Aorta (tissue), 5 donors: Measurements from ENCODE around the gene CDHR5. TPM values are rescaled to one million over a fixed set of nuclear protein-coding genes. Genes with fewer than 3 reads are reported as not detected.
"Not testable (repeated sequence)": the region's sequence is repeated elsewhere in the genome, so short reads cannot be mapped to it uniquely, and the experiment has no call there.

Experiments
- ATAC-seq: fragments of 200-7000 bp; cut with Tn5 transposase; one replicate; pipeline ENCODE4 v1.9.1; 2022; ENCODE audit warnings: moderate library complexity; ENCODE audit not compliant: low FRiP score
- DNase-seq, 2 donors: peaks; one replicate each; pipeline ENCODE4 v3.0.0-alpha.2; 2020
- H3K27ac ChIP-seq, 2 donors: one replicate each; pipeline ENCODE4 v1.5.1; 2013; ENCODE audit warnings: low read length in 2 of 2, mild to moderate bottlenecking in 2 of 2, moderate library complexity in 2 of 2, control low read depth in 1 of 2, inconsistent platforms in 1 of 2, low read depth in 1 of 2
- H3K27me3 ChIP-seq, 2 donors: one replicate each; pipeline ENCODE4 v1.6.1; 2013; ENCODE audit warnings: control low read depth in 1 of 2, low read length in 1 of 2, mild to moderate bottlenecking in 1 of 2, moderate library complexity in 1 of 2; ENCODE audit not compliant: insufficient read depth in 2 of 2, control insufficient read depth in 1 of 2
- H3K36me3 ChIP-seq, 2 donors: one replicate each; pipeline ENCODE4 v1.6.1; 2013; ENCODE audit warnings: control low read depth in 1 of 2, low read length in 1 of 2, mild to moderate bottlenecking in 1 of 2; ENCODE audit not compliant: insufficient read depth in 2 of 2, control insufficient read depth in 1 of 2
- H3K4me1 ChIP-seq, 2 donors: one replicate each; pipeline ENCODE4 v1.6.1; 2013; ENCODE audit warnings: low read length in 2 of 2, control low read depth in 1 of 2, mild to moderate bottlenecking in 1 of 2, moderate library complexity in 1 of 2; ENCODE audit not compliant: insufficient read depth in 2 of 2, control insufficient read depth in 1 of 2
- H3K4me3 ChIP-seq, 2 donors: one replicate each; pipeline ENCODE4 v1.5.1; 2013; ENCODE audit warnings: low read length in 2 of 2, control low read depth in 1 of 2, mild to moderate bottlenecking in 1 of 2
- H3K9me3 ChIP-seq: one replicate; pipeline ENCODE4 v1.6.1; 2013; ENCODE audit warnings: mild to moderate bottlenecking, low read length; ENCODE audit not compliant: control insufficient read depth
- WGBS, 2 donors: extraction: QIAGEN DNeasy Blood & Tissue Kit; methylation state at CpG; one replicate each; pipeline ENCODE4 v1.1.7; 2013; 5-methylcytosine and 5-hydroxymethylcytosine counted together
- intact Hi-C, 2 donors: fragments of 100-400 bp; cut with DNase I; formaldehyde crosslinking; loops; one replicate each; pipeline versions ENCODE4 v1.14.2 to v1.15.0; 2022
- polyA plus RNA-seq, 2 donors: library from polyadenylated mRNA; stranded (reverse); fragments of 200-250 nt; gene quantifications; one replicate each; pipeline ENCODE4 v1.2.3, GENCODE V29; 2013
- total RNA-seq, 2 donors: library from RNA; stranded (reverse); fragmentation: NEBNext Ultra II Directional; extraction: Animal tissue kit (Norgen Biotek cat#: 25700); gene quantifications; one replicate each; pipeline ENCODE4 v1.2.1, GENCODE V29; 2021
- donor health status: healthy with polysubstance abuse.
- donor health status: Bipolar disorder and iron deficiency.
- donor health status: DM: no; HTN: no; CAD: no.
- donor health status: DM: no; HTN: no; CAD: no.
- donor health status: DM: yes; HTN: yes; CAD: no.

CDHR5 gene
- total and polyA plus RNA-seq, 4 donors = 0.79 to 39.8 TPM; not detected in 2

DNA sequence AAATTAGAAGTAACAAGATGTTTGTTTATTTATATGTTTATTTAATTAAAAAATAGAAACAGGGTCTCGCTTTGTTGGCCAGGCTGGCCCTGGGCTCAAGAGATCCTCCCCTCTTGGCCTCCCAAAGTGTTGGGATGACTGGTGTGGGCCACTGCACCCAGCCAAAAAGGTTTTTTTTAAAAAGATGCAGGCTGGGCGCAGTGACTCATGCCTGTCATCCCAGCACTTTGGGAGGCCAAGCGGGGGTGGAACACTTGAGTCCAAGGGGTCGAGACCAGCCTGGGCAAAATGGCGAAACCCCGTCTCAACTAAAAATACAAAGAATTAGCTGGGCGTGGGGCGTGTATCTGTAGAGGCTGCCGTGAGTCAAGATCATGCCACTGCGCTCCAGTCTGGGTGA is 25.7 kb upstream of the CDHR5 start:
- Histone ChIP-seq H3K4me1 (no peaks in the 10 kb centered on the region), H3K4me3 (no peak overlapping the region), H3K27ac (no peak overlapping the region), H3K36me3 (no peaks in the 10 kb centered on the region), H3K9me3 (no peaks in the 10 kb centered on the region), H3K27me3 (no peaks in the 10 kb centered on the region)
- ATAC-seq = no peak
- DNase-seq = no peak
- intact Hi-C loops = no loop called here
- WGBS, 2 donors = 90 to 91% methylated on average over 10 of the region's 10 CpGs

DNA sequence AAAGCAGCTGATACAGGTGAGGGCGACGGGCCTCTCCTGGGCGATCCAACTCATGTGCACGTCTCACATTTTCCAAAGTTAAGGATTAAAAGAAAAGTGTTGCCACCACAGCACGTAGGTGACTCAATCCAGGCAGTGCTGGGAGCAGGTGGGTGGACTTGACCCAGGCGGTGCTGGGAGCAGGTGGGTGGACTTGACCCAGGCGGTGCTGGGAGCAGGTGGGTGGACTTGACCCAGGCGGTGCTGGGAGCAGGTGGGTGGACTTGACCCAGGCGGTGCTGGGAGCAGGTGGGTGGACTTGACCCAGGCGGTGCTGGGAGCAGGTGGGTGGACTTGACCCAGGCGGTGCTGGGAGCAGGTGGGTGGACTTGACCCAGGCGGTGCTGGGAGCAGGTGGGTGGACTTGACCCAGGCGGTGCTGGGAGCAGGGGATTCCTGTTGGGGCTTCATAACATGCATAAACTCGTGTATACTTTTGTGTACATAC is 23.0 kb upstream of the CDHR5 start:
- H3K4me1 ChIP-seq, DNase-seq, H3K27me3 ChIP-seq, H3K36me3 ChIP-seq, H3K9me3 ChIP-seq, intact Hi-C loops, H3K27ac ChIP-seq, H3K4me3 ChIP-seq, ATAC-seq: not testable (repeated sequence)
- WGBS, 2 donors = 88 to 96% methylated on average over 9 to 10 of the region's 14 CpGs

DNA sequence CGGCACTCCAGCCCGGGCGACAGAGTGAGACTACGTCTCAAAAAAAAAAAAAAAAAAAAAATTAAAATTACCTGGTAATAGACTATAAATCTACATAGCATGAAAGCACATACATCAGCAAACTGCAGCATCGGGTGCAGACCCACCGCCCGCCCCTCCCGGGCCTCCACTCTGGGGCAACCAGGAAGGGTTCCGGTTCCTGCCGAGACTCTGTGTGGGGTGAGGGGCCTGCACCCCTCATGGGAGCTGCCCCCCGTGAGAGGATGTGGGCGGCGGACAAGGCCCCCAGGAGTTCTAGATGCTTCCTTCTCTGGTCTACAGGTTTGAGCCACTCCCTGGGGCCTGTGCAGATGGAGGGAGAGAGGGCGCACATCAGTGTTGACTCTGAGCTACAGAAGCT is 21.5 kb upstream of the CDHR5 start:
- WGBS, 2 donors = 81 to 90% methylated on average over 14 of the region's 14 CpGs
- Histone ChIP-seq H3K4me3 (no peak overlapping the region), H3K27me3 (no peaks in the 10 kb centered on the region), H3K36me3 (peaks cover 0 to 2% of the 10 kb centered on the region in 2 donors), H3K9me3 (no peaks in the 10 kb centered on the region), H3K27ac (no peak overlapping the region), H3K4me1 (no peaks in the 10 kb centered on the region)
- DNase-seq (no peak), ATAC-seq (no peak)
- intact Hi-C loops = no loop called here

DNA sequence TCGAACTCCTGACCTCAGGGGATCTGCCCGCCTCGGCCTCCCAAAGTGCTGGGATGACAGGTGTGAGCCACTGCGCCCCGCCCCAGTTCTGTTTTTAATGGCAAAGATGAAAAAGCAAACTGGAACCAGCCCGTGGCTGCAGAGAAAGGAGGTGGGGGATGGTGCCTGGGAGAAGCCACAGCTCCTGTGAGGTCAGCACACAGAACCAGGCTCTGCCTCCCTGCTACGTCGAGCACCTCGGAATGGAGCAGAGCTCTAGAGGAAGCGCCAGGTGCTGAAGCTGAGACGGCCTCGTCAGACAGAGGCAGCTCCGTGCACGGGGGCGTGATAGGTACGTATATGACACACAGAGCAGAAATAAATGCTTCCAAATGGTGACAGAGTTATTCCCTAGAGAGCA is 20.8 kb upstream of the CDHR5 start:
- no peak overlapping the region for H3K4me3 ChIP-seq
- no peaks in the 10 kb centered on the region for H3K4me1 ChIP-seq
- no peaks in the 10 kb centered on the region for H3K9me3 ChIP-seq
- H3K27me3 ChIP-seq = no peaks in the 10 kb centered on the region
- H3K36me3 ChIP-seq = peaks cover 0 to 2% of the 10 kb centered on the region in 2 donors
- no peak for ATAC-seq
- WGBS, 2 donors = 83 to 84% methylated on average over 16 of the region's 16 CpGs
- DNase-seq = no peak
- H3K27ac ChIP-seq = no peak overlapping the region
- intact Hi-C loops = no loop called here

DNA sequence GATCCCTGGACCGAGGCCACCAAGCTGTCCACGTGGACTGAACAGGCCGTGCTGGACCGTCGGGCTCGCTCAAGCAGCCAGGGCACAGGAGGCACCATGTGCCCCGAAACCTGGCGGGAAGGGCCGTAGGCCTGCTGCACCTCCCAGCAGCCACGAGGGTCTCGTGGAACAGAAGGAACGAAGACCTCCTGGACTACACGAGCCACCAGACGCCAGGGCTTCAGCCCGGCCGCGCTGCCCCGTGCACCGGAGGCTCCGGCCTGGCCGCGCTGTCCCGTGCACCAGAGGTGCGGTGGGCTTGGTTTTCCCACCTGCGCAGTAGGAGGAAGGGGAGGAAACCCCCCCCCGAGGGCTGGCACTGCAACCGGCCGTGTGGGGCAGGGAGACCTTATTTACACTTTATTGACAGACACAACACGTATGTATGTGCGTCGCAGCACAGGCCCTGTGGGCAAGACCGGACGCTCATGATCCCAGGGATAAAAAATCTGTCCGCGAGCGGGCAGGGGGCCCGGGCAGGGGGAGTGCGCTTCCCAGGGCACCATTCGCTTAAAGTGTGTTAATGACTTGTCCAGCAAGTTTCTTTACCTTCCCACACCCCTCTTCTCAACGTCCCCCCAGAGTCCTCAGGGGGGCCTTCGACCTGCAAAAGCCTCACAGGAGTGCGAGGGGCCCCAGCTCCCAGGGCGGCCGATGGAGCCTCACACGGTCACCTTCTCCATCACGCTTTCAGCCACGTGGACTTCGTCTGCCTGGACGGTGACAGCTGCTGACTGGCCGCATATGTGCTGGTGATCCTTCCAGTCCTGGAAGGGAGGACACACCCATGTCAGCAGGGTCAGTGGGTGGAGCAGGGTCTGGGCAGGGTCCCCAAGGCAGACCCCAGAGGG is 19.3 kb upstream of the CDHR5 start:
- no peaks in the 10 kb centered on the region for H3K4me1 ChIP-seq
- intact Hi-C loops = no loop called here
- no peaks in the 10 kb centered on the region for H3K9me3 ChIP-seq
- no peak overlapping the region for H3K4me3 ChIP-seq
- WGBS, 2 donors = 87 to 88% methylated on average over 48 to 50 of the region's 50 CpGs
- no peak for ATAC-seq
- no peaks in the 10 kb centered on the region for H3K27me3 ChIP-seq
- peaks cover 0 to 2% of the 10 kb centered on the region in 2 donors for H3K36me3 ChIP-seq
- H3K27ac ChIP-seq = no peak overlapping the region
- no peak for DNase-seq

DNA sequence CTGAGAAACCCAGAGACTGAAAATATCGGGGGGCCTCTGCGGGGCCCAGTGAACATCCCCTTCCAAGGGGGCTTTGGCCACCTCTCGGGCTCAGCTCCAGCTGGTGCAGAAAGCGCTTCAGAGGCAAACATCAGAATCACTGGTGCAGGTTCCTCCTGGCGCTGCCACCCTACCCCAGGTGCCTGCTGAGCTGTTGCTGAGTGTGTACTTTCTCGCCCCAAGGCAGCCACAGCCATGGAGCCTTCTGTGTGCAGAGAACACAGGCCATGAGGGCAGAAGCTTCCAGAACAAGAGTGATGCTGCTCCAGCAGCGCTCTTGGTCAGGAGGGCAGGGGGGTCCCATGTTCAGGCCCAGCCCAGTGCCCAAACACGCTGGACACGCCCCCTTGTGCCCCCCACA is 18.6 kb upstream of the CDHR5 start:
- peaks cover 0 to 2% of the 10 kb centered on the region in 2 donors for H3K36me3 ChIP-seq
- intact Hi-C loops = no loop called here
- no peak for ATAC-seq

DNA sequence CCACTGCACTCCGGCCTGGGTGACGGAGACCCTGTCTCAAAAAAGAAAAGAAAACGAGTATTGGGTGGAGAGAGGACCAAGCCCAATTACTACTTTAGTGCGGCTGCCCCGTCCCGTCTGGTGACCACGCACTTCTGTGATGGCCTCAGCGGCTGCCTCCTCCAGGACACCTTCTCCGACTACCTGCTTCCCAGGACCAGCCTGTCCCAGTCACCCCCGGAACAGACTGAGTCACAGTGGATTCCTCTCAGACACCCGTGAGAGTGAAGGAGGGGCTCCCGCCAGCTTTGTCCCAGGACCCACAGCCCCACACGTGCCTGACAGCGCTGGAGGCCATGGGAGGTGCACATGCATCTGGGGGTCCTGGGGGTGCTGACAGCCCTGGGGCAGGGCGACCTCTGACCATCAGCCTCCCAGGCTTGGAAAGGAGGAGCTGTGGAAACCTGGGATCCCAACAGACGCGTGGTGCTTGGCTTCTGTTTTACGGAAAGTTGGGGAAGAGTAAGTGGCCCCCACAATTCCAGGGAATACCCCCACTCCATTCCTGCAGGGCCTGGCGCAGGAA is 17.1 kb upstream of the CDHR5 start:
- no peak for ATAC-seq
- no peak for DNase-seq
- Histone ChIP-seq H3K27me3 (no peaks in the 10 kb centered on the region), H3K4me3 (no peak overlapping the region), H3K36me3 (peaks cover 0 to 2% of the 10 kb centered on the region in 2 donors), H3K9me3 (no peaks in the 10 kb centered on the region), H3K4me1 (no peaks in the 10 kb centered on the region), H3K27ac (no peak overlapping the region)
- intact Hi-C loops = no loop called here
- WGBS, 2 donors = 88 to 91% methylated on average over 19 of the region's 19 CpGs

More for the DNA sequence above, 18.6 kb upstream of the CDHR5 start:
- no peaks in the 10 kb centered on the region for H3K4me1 ChIP-seq
- H3K4me3 ChIP-seq = no peak overlapping the region
- no peaks in the 10 kb centered on the region for H3K27me3 ChIP-seq
- 94 to 96% methylated on average over 9 of the region's 9 CpGs for WGBS, 2 donors
- no peaks in the 10 kb centered on the region for H3K9me3 ChIP-seq
- no peak for DNase-seq
- no peak overlapping the region for H3K27ac ChIP-seq

DNA sequence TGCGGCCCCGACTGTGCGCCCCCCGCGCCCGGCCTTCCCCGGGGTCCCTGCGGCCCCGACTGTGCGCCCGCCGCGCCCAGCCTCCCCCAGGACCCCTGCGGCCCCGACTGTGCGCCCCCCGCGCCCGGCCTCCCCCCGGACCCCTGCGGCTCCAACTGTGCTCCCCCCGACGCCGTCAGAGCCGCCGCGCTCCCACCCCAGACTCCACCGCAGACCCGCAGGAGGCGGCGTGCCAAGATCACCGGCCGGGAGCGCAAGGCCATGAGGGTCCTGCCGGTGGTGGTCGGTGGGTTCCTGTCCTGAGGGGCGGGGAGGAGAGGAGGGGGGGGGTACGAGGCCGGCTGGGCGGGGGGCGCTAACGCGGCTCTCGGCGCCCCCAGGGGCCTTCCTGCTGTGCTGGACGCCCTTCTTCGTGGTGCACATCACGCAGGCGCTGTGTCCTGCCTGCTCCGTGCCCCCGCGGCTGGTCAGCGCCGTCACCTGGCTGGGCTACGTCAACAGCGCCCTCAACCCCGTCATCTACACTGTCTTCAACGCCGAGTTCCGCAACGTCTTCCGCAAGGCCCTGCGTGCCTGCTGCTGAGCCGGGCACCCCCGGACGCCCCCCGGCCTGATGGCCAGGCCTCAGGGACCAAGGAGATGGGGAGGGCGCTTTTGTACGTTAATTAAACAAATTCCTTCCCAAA is 15.4 kb upstream of the CDHR5 start:
- DNase-seq (no peak), ATAC-seq (no peak)
- Histone ChIP-seq H3K9me3 (no peaks in the 10 kb centered on the region), H3K27me3 (no peaks in the 10 kb centered on the region), H3K4me3 (no peak overlapping the region), H3K36me3 (peaks cover 0 to 2% of the 10 kb centered on the region in 2 donors), H3K27ac (no peak overlapping the region), H3K4me1 (no peaks in the 10 kb centered on the region)
- intact Hi-C loops = no loop called here
- 52 to 64% methylated on average over 45 to 69 of the region's 69 CpGs for WGBS, 2 donors
